B cell (primary cell): ENCODE data around the gene CCR6.

ENCODE experiments used
- CTCF ChIP-seq: fragments of 200-600 bp; IDR thresholded peaks from one replicate; pipeline ENCODE4 v1.8.0; 2022; ENCODE audit warnings: antibody characterized with exemption, mild to moderate bottlenecking
- EZH2 ChIP-seq: IDR thresholded peaks from 2 replicates; pipeline ENCODE4 v1.6.1; 2012; ENCODE audit warnings: borderline replicate concordance, low read depth, mild to moderate bottlenecking, moderate library complexity, low read length; ENCODE audit not compliant: insufficient read depth, poor library complexity, severe bottlenecking

DNA sequence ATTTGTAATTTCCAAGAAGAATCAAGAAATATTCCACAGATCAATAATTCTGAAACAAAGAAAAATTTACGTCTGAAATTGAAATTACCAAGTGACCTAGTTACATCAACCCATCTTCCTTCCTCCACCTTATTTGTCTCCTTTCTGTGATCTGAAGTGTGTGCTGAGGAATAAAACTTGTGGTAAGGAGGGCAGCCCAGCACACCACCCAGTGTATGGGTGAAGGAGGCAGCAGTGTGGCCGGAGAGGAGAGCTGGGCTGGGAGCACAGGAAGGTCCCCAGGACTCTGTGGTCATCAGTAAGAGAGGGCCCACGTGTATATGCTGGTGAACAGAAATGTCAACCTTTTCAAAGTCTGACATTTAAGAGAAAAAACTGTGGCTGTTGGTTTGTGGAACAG, 11.3 kb upstream of the CCR6 start:
- TF ChIP-seq CTCF: no peak
- no peak for TF ChIP-seq EZH2
